ENCODE results near the gene ZNF230. TPM values are rescaled to one million over a fixed set of nuclear protein-coding genes. Genes with fewer than 3 reads are reported as not detected.

ZNF230 gene
- polyA plus RNA-seq, 1 donor (not counting 4 experiments of a cell fraction or from before 2014, with no cell fraction given): 2.9 TPM

DNA sequence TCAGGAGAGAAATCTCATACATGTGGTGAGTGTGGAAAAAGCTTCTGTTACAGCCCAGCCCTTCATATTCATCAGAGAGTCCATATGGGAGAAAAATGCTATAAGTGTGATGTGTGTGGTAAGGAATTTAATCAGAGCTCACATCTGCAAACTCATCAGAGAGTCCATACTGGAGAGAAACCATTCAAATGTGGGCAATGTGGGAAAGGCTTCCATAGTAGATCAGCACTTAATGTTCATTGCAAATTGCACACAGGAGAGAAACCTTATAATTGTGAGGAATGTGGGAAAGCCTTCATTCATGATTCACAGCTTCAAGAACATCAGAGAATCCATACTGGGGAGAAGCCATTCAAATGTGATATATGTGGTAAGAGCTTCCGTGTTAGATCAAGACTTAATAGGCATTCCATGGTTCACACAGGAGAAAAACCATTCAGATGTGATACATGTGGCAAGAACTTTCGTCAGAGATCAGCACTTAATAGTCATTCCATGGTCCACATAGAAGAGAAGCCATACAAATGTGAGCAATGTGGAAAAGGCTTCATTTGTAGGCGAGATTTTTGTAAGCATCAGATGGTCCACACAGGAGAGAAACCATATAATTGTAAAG is 36.6 kb upstream of the ZNF230 start:
- dilution Hi-C loops (cut with MboI; ENCODE audit: extremely low pct_ligation_motif_present, low sequenced_read_pairs): no loop called here
- Histone ChIP-seq H3K27me3 (ENCODE audit: control insufficient read depth, extremely low read depth, insufficient read depth, low read length) (no peaks in the 10 kb centered on the region), H2AFZ (ENCODE audit: control insufficient read depth, low read length) (no peak overlapping the region), H3K4me1 (ENCODE audit: control insufficient read depth, extremely low read depth, insufficient read depth, low read length) (no peaks in the 10 kb centered on the region), H3K9me1 (ENCODE audit: control insufficient read depth, extremely low read depth, insufficient read depth, low read length) (no peaks in the 10 kb centered on the region), H3K79me2 (ENCODE audit: control insufficient read depth, insufficient read depth, low read length) (no peaks in the 10 kb centered on the region), H3K36me3 (ENCODE audit: control insufficient read depth in 2 of 2, extremely low read depth in 1 of 2, insufficient read depth in 2 of 2, low read length in 2 of 2) (peaks cover 18 to 22% of the 10 kb centered on the region in 2 experiments), H3K9me3 (ENCODE audit: control insufficient read depth, low read depth, low read length) (peaks cover 52% of the 10 kb centered on the region), H3K4me3 (ENCODE audit: control insufficient read depth in 2 of 3, extremely low read depth in 1 of 3, insufficient read depth in 2 of 3, low read depth in 1 of 3, low read length in 3 of 3) (no peak overlapping the region), H4K20me1 (ENCODE audit: control insufficient read depth, extremely low read depth, insufficient read depth, low read length) (no peaks in the 10 kb centered on the region), H3K9ac (ENCODE audit: control insufficient read depth, extremely low read depth, insufficient read depth, low read length) (no peak overlapping the region), H3K4me2 (ENCODE audit: control insufficient read depth, extremely low read depth, insufficient read depth, low read depth, low read length) (no peak overlapping the region), H3K27ac (ENCODE audit: control insufficient read depth, insufficient read depth, low read length) (no peak overlapping the region)
- no peak for DNase-seq (ENCODE audit: low read depth, low spot score)
- TF ChIP-seq, protein P1, sequence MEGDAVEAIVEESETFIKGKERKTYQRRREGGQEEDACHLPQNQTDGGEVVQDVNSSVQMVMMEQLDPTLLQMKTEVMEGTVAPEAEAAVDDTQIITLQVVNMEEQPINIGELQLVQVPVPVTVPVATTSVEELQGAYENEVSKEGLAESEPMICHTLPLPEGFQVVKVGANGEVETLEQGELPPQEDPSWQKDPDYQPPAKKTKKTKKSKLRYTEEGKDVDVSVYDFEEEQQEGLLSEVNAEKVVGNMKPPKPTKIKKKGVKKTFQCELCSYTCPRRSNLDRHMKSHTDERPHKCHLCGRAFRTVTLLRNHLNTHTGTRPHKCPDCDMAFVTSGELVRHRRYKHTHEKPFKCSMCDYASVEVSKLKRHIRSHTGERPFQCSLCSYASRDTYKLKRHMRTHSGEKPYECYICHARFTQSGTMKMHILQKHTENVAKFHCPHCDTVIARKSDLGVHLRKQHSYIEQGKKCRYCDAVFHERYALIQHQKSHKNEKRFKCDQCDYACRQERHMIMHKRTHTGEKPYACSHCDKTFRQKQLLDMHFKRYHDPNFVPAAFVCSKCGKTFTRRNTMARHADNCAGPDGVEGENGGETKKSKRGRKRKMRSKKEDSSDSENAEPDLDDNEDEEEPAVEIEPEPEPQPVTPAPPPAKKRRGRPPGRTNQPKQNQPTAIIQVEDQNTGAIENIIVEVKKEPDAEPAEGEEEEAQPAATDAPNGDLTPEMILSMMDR (optimal IDR thresholded peaks at IDR 0.05 in 1 of 3, IDR thresholded peaks at IDR 0.05 in 1 of 3, conservative IDR thresholded peaks at IDR 0.05 in 1 of 3; ENCODE audit: extremely low read depth in 1 of 3, insufficient read depth in 2 of 3, low read length in 3 of 3): no peak
- TF ChIP-seq EZH2 (IDR thresholded peaks at IDR 0.05; ENCODE audit: low read length): no peak
- no peak for FAIRE-seq

DNA sequence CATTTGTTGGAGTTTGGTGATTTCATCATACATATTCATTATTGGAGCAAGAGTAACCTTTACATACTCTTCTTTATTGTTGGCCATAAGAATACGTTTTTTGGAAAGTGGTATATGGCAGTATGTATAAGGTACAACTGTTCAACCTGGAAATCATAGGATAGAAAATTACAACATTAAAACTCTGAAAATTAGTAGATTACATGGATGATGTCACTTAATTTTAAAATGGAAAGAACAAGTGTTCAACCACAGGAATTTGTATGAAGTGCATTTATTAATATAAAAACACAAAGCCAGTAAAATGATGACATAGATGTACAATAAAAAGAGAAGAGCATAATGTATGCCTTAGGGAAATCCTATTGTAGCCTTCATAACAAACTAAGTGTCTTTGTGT is 26.0 kb upstream of the ZNF230 start:
- Histone ChIP-seq H3K79me2 (ENCODE audit: control insufficient read depth, insufficient read depth, low read length) (no peaks in the 10 kb centered on the region), H3K36me3 (ENCODE audit: control insufficient read depth in 2 of 2, extremely low read depth in 1 of 2, insufficient read depth in 2 of 2, low read length in 2 of 2) (no peaks in the 10 kb centered on the region), H3K27ac (ENCODE audit: control insufficient read depth, insufficient read depth, low read length) (no peak overlapping the region), H3K4me1 (ENCODE audit: control insufficient read depth, extremely low read depth, insufficient read depth, low read length) (no peaks in the 10 kb centered on the region), H3K4me2 (ENCODE audit: control insufficient read depth, extremely low read depth, insufficient read depth, low read depth, low read length) (no peak overlapping the region), H4K20me1 (ENCODE audit: control insufficient read depth, extremely low read depth, insufficient read depth, low read length) (no peaks in the 10 kb centered on the region), H3K9me1 (ENCODE audit: control insufficient read depth, extremely low read depth, insufficient read depth, low read length) (no peaks in the 10 kb centered on the region), H3K9me3 (ENCODE audit: control insufficient read depth, low read depth, low read length) (peaks cover 6% of the 10 kb centered on the region), H2AFZ (ENCODE audit: control insufficient read depth, low read length) (no peak overlapping the region), H3K4me3 (ENCODE audit: control insufficient read depth in 2 of 3, extremely low read depth in 1 of 3, insufficient read depth in 2 of 3, low read depth in 1 of 3, low read length in 3 of 3) (no peak overlapping the region), H3K27me3 (ENCODE audit: control insufficient read depth, extremely low read depth, insufficient read depth, low read length) (no peaks in the 10 kb centered on the region), H3K9ac (ENCODE audit: control insufficient read depth, extremely low read depth, insufficient read depth, low read length) (no peak overlapping the region)
- DNase-seq (ENCODE audit: low read depth, low spot score): no peak
- no peak for FAIRE-seq
- TF ChIP-seq, protein P1 (optimal IDR thresholded peaks at IDR 0.05 in 1 of 3, IDR thresholded peaks at IDR 0.05 in 1 of 3, conservative IDR thresholded peaks at IDR 0.05 in 1 of 3; ENCODE audit: extremely low read depth in 1 of 3, insufficient read depth in 2 of 3, low read length in 3 of 3): no peak
- no peak for TF ChIP-seq EZH2 (IDR thresholded peaks at IDR 0.05; ENCODE audit: low read length)
- dilution Hi-C loops (cut with MboI; ENCODE audit: extremely low pct_ligation_motif_present, low sequenced_read_pairs): no loop called here

All from keratinocyte (primary cell).